IPS-NIHi7 (cell line): ENCODE data around the gene GRAMD4.

Experiments
- DNase-seq: peaks from one replicate; pipeline ENCODE4 v3.0.0; 2012; ENCODE audit warnings: mixed read lengths; ENCODE audit errors: extremely low spot score

Gene GRAMD4

DNA sequence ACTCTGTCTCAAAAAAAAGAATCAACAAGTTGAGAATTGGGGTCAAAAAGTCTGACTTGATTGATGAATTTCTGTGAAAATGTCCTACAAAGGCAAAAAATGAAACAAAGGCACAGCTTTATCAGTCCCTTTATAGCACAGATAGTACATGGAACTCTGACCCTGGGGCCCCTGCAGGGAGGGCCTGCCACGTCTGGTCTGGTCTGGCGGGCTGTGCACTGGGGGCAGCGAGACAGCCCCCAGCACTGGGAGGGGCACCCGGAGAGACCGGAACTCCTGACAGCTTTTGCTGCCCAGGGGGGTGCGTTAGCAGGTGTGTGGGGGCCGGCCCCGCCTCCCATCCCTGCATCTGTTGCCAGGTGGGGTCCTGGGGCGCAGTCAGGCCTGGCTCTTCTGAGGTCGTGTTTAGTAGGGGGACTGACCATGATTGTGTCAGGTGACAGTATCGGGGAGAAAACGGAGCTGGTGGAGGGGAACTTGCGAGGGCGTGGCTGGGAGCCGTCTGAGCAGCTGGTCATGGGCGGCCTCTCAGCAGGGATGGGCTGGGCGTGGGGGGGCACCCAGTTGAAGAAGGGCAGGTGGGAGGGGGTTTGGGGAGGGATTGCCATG is 51.7 kb downstream of the GRAMD4 start:
- no peak for DNase-seq

DNA sequence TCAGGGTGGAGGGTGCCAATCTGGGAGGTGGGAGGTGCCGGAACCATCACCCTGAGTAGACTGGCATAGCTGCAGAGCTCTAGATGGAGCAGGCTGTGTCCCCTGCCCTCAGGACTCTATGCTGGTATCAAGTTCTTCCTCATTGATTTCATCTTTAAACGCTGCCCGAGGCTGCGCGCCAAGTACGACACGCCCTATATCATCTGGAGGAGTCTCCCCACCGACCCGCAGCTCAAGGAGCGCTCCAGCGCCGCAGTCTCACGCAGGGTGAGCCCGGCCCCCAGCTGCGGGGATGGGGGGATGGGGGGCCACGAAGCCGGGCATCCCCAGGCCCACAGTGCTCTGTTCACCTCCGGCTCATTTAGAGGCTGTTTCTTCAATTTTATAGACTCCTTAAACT is 52.5 kb downstream of the GRAMD4 start:
- DNase-seq: no peak

GRCh38 chr22:46673205-46673604 is 53.0 kb downstream of the GRAMD4 start:
- no peak for DNase-seq

- DNase-seq: no peak
Measured at GRCh38 chr22:46673662-46674236, 53.6 kb downstream of the GRAMD4 start.

DNA sequence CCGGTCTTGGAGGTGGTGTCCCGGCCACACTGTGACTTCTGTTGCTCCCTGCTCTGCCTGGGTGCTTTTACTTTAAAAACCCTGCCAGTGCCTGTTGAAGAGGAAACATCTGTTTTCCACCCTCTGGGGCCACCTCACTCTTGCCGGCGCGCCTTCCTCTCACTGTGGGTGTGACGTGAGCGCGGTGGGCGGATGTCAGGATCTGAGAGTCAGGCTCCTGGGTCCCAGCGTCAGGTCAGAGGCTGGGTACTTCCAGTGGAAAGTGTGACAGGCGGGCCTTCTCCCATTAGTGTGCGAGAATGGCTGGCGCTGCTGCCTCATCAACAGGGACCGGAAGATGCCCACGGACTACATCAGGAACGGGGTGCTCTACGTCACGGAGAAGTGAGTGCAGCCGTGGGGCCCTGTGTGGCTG is 54.2 kb downstream of the GRAMD4 start:
- no peak for DNase-seq

DNA sequence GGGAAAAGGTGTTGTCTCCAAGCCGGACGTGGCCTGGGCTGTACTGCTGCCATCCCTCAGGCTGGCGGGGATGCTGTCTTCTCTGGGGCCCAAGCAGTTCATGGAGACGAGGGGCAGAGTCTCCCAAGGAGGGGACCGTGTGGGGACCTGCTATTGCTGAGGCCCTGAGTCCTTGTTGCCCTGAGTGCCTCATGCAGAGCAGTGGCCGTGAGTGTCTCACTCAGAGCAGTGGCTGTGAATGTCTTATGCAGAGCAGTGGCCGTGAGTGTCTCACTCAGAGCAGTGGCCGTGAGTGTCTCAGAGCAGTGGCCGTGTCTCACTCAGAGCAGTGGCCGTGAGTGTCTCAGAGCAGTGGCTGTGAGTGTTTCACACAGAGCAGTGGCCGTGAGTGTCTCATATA is 54.7 kb downstream of the GRAMD4 start:
- no peak for DNase-seq

- DNase-seq: no peak
Measured at GRCh38 chr22:46675479-46675878, 55.3 kb downstream of the GRAMD4 start.

DNA sequence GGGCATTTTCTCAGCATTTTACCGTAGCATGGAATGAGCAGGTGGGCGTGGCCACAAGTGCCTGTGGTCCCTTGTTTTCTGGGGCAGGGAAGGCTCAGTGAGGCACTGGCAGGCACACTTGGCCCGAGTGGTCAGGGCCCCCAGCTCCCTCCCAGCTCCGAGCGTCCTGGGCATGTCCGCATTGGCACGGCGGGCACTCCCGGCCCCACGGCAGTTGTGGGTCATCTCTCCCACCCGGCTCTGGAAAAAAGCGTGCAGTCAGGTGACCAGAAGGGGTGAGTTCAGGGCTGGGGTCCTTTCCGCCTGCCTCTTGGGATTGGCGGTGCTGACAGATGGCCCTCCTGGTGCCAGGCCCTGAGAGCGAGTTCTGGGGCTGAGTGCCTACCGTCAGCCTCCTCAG is 55.8 kb downstream of the GRAMD4 start:
- DNase-seq: no peak

GRCh38 chr22:46676479-46676878 is 56.3 kb downstream of the GRAMD4 start:
- no peak for DNase-seq

- DNase-seq: no peak
Measured at GRCh38 chr22:46676881-46677280, 56.7 kb downstream of the GRAMD4 start.

GRCh38 chr22:46677323-46678002 is 57.3 kb downstream of the GRAMD4 start:
- DNase-seq: no peak

- DNase-seq: no peak
Measured at GRCh38 chr22:46678003-46678657, 57.9 kb downstream of the GRAMD4 start.

DNA sequence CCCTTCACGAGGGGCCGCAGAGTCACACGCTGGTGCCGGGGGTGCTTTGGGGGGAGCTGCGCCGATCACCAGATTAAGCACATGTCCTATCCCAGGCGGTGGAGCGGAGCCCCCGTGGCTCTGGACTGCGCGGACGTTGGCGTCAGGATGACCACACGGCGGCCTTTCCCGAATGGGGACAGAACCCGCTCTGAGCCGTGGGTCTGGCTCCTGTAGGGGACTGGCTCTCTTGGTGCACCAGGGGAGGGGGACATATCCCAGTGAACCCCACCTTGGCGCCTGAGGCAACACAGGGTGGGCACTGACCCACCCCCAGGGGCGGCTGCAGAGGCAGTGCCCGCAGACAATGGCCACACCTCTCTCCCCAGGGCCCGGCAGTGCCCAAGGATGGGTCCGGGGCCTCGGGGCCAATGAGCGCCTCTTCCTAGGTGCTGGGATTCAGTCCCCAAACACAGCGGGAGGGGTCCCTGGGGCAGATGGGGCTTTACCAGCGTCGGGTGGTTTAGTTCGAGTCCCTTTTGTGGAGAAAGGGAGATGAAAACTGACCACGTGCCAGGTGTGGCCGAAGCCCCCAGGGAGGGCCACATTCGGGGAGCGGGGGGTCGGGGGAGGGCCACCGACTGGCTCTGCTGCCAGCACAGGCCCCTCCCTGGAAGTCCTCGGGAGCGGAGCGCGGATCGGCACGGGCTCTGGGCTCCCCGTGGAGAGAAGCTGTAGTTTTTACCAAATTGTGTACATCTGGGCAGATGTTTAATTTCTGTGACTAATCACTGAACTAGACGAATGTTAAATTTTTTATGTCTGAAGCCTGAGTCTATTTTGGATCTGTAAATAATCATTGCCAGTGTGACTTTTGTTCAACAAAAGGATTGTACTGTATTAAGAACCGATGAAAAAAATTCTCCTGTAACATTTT is 58.9 kb downstream of the GRAMD4 start:
- no peak for DNase-seq

DNA sequence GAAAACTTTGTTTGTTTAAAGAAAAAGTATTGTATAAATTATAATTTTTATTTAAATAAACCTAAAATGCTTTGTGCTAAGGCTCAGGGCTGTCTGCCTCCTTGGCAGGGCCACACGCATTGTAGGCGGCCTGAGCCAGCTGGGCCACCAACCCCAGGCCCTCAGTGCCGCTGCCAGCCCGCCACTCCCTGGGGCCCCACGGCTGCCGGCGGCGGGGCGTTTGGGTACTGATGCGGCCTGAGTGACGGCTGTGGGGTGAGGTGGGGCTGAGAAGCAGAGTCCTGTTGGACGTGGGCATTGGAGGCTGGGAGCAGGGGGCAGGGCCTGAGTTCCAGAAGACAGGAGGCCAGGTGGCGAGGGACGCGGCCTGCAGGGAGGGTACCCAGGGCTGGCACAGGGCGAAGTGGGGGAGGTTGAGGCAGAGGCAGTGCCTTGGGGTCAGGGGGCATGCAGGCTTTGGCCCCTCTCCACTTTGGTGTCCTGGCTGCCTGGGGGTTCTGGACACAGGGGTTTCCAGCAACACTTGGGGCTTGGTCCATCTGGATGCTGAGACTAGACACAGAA is 59.6 kb downstream of the GRAMD4 start:
- DNase-seq: no peak

DNA sequence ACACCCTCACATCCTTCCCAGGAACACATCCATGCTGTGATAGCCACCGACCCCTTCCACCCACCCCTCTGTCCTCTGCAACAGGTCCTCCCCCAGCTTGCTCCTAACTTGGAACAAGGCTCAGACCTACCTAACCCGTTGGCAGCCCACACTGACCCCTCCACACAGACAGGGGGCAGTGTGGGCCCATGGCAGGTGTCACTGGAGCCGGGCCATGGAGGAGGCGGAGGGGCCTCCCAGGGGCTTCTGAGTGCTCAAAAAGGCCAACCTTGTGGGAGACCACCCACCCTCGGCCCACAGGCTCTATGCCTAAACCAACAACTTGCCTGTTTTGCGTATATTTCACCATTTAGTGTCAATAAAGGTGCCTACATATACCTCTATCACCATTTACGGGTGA is 60.8 kb downstream of the GRAMD4 start:
- DNase-seq: peak; percentile 78

DNA sequence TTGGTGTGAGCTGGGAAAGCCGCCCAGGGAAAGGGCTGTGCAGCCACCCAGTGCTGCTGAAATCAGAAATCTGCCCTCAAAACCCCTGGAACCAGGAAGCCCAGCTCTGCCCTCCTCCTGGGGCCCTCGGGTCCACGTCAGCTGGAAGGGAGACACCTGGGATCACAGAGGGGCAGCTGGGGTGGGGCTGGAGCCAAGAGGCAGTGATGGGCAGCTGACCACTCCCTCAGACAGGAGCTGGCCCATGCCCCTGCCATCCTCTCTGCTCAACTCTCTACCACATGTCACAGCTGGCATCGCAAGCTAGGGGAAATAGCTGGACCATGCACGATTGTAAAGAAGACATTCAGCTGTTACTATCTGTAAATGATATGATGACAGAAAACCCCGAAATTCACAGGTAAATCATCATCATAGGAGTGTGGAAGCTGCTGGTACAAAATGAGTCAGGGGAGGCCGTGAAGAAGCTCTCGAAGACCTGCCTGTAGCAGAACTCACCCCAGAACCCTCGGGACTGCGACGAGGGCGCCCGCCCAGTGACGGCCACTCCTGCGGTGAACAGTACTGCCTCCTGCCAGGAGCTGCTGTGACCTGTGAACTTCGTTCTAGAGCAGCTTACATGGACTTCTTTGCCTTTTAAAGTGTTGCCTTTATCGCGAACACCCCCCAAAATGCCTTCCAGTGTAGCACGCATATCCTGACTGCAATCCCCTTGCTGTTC is 62.0 kb downstream of the GRAMD4 start:
- DNase-seq: no peak

DNA sequence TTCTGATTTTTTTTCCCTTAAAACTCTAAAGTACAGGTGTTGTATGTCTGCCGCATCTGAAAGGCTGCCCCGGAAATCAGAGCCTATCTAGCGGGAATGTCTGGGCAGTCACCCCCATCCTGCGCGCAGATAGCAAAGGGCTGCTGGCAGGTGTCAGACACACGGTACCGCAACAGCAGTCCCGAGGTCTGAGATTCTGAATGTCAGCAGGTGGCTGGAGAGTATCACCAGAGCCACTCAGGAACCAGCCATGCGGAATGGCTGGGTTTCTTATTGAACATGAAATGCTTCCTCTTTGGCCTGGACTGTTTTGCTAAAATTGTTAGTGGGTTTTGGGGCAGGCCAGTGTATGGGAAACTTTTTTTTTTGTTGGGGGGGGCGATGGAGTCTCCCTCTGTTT is 64.5 kb downstream of the GRAMD4 start:
- DNase-seq: no peak

GRCh38 chr22:46686221-46687047 is 66.2 kb downstream of the GRAMD4 start:
- DNase-seq: no peak

DNA sequence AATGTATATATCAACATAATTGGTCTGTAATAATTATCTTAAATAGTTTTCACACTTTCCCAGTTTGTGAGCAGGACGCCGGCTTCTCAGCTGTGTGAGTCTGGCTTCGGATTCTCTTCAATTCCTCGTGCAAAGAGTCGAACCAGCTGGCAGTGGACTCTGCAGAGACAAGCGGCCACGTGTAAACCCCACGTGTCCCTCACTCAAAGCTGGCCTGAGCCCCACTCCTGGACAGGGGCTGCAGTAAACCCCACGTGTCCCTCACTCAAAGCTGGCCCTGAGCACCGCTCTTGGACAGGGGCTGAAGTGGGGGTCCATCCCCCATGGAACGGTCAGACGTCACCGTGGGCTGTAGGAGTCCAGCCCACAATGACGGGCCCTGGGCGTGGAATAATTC is 66.9 kb downstream of the GRAMD4 start:
- DNase-seq: no peak

DNA sequence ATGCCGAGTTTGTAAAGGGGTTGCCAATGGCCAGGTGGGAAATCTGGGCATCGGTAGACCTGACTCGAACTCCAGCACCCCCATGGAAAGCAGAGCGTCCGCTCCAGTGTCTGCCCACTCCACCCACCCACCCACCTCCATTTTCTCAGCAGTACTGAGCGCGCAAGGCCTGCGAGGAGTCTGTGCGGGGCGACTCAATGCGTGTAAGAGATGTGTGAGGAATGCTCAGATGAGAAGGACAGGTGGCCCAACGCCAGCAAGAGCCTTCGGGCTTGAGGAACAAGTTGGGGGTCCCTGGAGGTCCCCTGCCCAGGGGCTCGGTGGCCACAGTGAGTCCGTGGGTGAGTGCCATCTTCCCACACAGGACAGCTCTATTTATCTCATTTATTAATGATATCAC is 67.3 kb downstream of the GRAMD4 start:
- no peak for DNase-seq
